Ovary (tissue), 3 donors: ENCODE data around the gene AQP11.

Source experiments
- CTCF ChIP-seq, 3 donors: fragments of 450-650 bp in 2 of 3; fragments of 200-600 bp in 1 of 3; IDR thresholded peaks; one replicate each; pipeline versions ENCODE4 v1.5.1 to v1.8.0; 2016 to 2022; ENCODE audit warnings: antibody characterized with exemption in 3 of 3, mild to moderate bottlenecking in 1 of 3
- POLR2A ChIP-seq: fragments of 450-650 bp; IDR thresholded peaks from one replicate; pipeline ENCODE4 v1.6.1; 2017; ENCODE audit warnings: antibody characterized with exemption, mild to moderate bottlenecking, moderate library complexity
- donor health status: DM: no; HTN: no; CAD: no.

- no peak for TF ChIP-seq CTCF (IDR thresholded peaks at IDR 0.05)
- TF ChIP-seq POLR2A, result peak; percentile 78
Measured at GRCh38 chr11:77637345-77638165, 47.8 kb downstream of the AQP11 start, which contains the start of gene CLNS1A.
